Measurements from ENCODE around the gene LPAR3. TPM values are rescaled to one million over a fixed set of nuclear protein-coding genes. Genes with fewer than 3 reads are reported as not detected.

LPAR3 gene
- total and polyA plus RNA-seq, 2 of the 13 experiments (the other 11 are each of a cell fraction or from before 2014, with no cell fraction given): not detected

- TF ChIP-seq, protein P1, sequence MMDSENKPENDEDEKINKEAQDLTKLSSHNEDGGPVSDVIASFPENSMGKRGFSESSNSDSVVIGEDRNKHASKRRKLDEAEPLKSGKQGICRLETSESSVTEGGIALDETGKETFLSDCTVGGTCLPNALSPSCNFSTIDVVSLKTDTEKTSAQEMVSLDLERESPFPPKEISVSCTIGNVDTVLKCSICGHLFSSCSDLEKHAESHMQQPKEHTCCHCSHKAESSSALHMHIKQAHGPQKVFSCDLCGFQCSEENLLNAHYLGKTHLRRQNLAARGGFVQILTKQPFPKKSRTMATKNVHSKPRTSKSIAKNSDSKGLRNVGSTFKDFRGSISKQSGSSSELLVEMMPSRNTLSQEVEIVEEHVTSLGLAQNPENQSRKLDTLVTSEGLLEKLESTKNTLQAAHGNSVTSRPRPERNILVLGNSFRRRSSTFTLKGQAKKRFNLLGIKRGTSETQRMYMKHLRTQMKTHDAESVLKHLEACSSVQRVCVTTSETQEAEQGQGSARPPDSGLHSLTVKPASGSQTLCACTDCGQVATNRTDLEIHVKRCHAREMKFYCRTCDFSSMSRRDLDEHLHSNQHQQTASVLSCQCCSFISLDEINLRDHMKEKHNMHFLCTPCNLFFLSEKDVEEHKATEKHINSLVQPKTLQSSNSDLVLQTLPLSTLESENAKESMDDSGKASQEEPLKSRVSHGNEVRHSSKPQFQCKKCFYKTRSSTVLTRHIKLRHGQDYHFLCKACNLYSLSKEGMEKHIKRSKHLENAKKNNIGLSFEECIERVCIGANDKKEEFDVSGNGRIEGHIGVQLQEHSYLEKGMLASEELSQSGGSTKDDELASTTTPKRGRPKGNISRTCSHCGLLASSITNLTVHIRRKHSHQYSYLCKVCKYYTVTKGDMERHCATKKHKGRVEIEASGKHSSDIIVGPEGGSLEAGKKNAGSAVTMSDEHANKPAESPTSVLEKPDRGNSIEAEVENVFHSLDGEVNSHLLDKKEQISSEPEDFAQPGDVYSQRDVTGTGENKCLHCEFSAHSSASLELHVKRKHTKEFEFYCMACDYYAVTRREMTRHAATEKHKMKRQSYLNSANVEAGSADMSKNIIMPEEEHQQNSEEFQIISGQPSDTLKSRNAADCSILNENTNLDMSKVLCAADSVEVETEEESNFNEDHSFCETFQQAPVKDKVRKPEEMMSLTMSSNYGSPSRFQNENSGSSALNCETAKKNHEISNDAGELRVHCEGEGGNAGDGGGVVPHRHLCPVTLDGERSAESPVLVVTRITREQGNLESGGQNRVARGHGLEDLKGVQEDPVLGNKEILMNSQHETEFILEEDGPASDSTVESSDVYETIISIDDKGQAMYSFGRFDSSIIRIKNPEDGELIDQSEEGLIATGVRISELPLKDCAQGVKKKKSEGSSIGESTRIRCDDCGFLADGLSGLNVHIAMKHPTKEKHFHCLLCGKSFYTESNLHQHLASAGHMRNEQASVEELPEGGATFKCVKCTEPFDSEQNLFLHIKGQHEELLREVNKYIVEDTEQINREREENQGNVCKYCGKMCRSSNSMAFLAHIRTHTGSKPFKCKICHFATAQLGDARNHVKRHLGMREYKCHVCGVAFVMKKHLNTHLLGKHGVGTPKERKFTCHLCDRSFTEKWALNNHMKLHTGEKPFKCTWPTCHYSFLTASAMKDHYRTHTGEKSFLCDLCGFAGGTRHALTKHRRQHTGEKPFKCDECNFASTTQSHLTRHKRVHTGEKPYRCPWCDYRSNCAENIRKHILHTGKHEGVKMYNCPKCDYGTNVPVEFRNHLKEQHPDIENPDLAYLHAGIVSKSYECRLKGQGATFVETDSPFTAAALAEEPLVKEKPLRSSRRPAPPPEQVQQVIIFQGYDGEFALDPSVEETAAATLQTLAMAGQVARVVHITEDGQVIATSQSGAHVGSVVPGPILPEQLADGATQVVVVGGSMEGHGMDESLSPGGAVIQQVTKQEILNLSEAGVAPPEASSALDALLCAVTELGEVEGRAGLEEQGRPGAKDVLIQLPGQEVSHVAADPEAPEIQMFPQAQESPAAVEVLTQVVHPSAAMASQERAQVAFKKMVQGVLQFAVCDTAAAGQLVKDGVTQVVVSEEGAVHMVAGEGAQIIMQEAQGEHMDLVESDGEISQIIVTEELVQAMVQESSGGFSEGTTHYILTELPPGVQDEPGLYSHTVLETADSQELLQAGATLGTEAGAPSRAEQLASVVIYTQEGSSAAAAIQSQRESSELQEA (CRISPR knock-in tag; IDR thresholded peaks at IDR 0.05; ENCODE audit: not compliant biosample characterization): no peak
- TF ChIP-seq NR1H2 (CRISPR knock-in tag; IDR thresholded peaks at IDR 0.05; ENCODE audit: borderline replicate concordance, low read depth) (no peak), ZNF652 (CRISPR knock-in tag; IDR thresholded peaks at IDR 0.05; ENCODE audit: borderline replicate concordance, low read depth) (no peak), CBX5 (CRISPR knock-in tag; IDR thresholded peaks at IDR 0.05; ENCODE audit: borderline replicate concordance) (no peak), MAFK (conservative IDR thresholded peaks at IDR 0.05 in 1 of 2, IDR thresholded peaks at IDR 0.05 in 1 of 2; ENCODE audit: low read length in 2 of 2) (no peak), ZNF564 (CRISPR knock-in tag; IDR thresholded peaks at IDR 0.05) (no peak), ELK4 (CRISPR knock-in tag; IDR thresholded peaks at IDR 0.05; ENCODE audit: borderline replicate concordance) (no peak), ZNF619 (CRISPR knock-in tag; IDR thresholded peaks at IDR 0.05) (no peak), ZMYM4 (CRISPR knock-in tag; IDR thresholded peaks at IDR 0.05) (no peak), MXD1 (CRISPR knock-in tag; IDR thresholded peaks at IDR 0.05) (no peak), CAMTA2 (CRISPR knock-in tag; IDR thresholded peaks at IDR 0.05; ENCODE audit: borderline replicate concordance) (no peak), FOXJ3 (CRISPR knock-in tag; IDR thresholded peaks at IDR 0.05; ENCODE audit: borderline replicate concordance) (no peak), ZNF839 (CRISPR knock-in tag; IDR thresholded peaks at IDR 0.05; ENCODE audit: borderline replicate concordance) (no peak), ZNF549 (CRISPR knock-in tag; IDR thresholded peaks at IDR 0.05) (no peak)
- TF ChIP-seq, protein P2, sequence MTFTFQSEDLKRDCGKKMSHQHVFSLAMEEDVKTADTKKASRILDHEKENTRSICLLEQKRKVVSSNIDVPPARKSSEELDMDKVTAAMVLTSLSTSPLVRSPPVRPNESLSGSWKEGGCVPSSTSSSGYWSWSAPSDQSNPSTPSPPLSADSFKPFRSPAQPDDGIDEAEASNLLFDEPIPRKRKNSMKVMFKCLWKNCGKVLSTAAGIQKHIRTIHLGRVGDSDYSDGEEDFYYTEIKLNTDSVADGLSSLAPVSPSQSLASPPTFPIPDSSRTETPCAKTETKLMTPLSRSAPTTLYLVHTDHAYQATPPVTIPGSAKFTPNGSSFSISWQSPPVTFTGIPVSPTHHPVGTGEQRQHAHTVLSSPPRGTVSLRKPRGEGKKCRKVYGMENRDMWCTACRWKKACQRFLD (CRISPR knock-in tag; IDR thresholded peaks at IDR 0.05; ENCODE audit: borderline replicate concordance): no peak
These were observed 23.9 kb upstream of the LPAR3 start (continued) for GRCh38 chr1:84916897-84917296.

All from HepG2 (cell line).